Measurements from ENCODE around the gene LAMB2. TPM values are rescaled to one million over a fixed set of nuclear protein-coding genes. Genes with fewer than 3 reads are reported as not detected.
A peak's percentile ranks its signal among the peaks of the same experiment; 100 is the strongest.

Gene LAMB2
- total RNA-seq, 2 donors from 2014 or later = 432 to 667 TPM

DNA sequence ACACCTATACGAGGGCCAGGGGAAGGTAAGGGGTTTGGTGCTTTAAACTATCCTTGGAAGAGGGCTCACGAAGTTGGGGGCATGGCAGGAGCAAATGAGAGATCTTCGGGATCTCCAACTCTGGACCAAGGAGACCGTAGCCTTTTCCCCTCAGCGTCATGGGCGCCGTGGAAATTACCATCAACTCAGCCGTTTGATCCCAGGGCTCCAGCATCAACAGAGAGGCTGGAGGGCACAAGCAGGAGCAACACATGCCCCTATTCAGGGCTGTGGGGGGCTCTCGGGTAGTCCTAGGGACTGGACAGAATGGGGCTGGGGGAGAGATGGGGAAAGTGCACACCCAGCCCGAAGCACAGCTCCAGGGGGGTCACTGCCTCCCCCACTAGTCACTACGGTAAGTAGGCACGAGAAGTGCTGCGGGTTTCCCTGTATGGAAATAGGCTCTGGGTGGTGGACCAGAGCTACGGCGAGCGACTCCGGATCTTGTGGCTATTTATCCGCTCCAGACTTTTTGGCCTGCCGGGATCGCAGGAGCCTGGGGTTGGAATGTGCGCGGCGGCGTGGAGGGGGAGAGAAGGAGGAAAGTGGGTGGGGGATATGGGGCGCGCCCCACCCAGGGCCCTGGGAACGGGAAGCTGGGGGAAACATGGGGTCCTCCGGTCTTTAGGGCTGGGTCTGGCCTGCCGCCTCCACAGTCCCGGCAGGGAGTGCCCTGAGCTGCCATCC lies 539 bp upstream of the LAMB2 start:
- Histone ChIP-seq H3K36me3 (no peaks in the 10 kb centered on the region), H3K4me1 (replicated peaks) (peaks cover 5% of the 10 kb centered on the region), H3K27ac (peak overlapping the region; percentile 81), H3K4me3 (peak overlapping the region; percentile 43 to 63), H3K9me3 (no peaks in the 10 kb centered on the region), H3K27me3 (replicated peaks; ENCODE audit: insufficient read depth) (no peaks in the 10 kb centered on the region)
- intact Hi-C loops (cut with DNase I) = loop anchor here (5.0 to 10.0 kb wide), 2 partner anchors 41 to 1151 kb away; partner anchors contain the start of gene QRICH1
- TF ChIP-seq POLR2AphosphoS5 (IDR thresholded peaks at IDR 0.05) (peak; percentile 79), CTCF (IDR thresholded peaks at IDR 0.05) (peak in 1 of 4 experiments; percentile 2), POLR2A (IDR thresholded peaks at IDR 0.05) (peak; percentile 17)
- WGBS = 4% methylated on average over 30 of the region's 30 CpGs
- DNase-seq (ENCODE audit: low spot score) = peak; percentile 83

- intact Hi-C loops (cut with DNase I) = loop anchor here (5.0 to 10.0 kb wide), 2 partner anchors 40 to 1153 kb away; partner anchors contain the start of gene QRICH1
- Histone ChIP-seq H3K27ac (peak overlapping the region; percentile 81), H3K27me3 (replicated peaks; ENCODE audit: insufficient read depth) (no peaks in the 10 kb centered on the region), H3K4me1 (replicated peaks) (peaks cover 5% of the 10 kb centered on the region), H3K9me3 (no peaks in the 10 kb centered on the region), H3K36me3 (peaks cover 0 to 4% of the 10 kb centered on the region in 2 donors), H3K4me3 (peak overlapping the region; percentile 43 to 63)
- DNase-seq (ENCODE audit: low spot score) = no peak
- TF ChIP-seq POLR2AphosphoS5 (IDR thresholded peaks at IDR 0.05) (no peak), POLR2A (IDR thresholded peaks at IDR 0.05) (no peak), CTCF (IDR thresholded peaks at IDR 0.05) (no peak)
- 51% methylated on average over 9 of the region's 9 CpGs for WGBS
These were observed 795 bp downstream of the LAMB2 start for GRCh38 chr3:49132073-49132436.

GRCh38 chr3:49131576-49131975 lies 1.3 kb downstream of the LAMB2 start:
- peak overlapping the region; percentile 81 for H3K27ac ChIP-seq
- TF ChIP-seq POLR2AphosphoS5 (IDR thresholded peaks at IDR 0.05) (no peak), POLR2A (IDR thresholded peaks at IDR 0.05) (no peak), CTCF (IDR thresholded peaks at IDR 0.05) (no peak)
- H3K9me3 ChIP-seq = no peaks in the 10 kb centered on the region
- H3K4me3 ChIP-seq = peak overlapping the region in 1 of 2 donors; percentile 43
- no peak for DNase-seq (ENCODE audit: low spot score)
- H3K36me3 ChIP-seq = peaks cover 0 to 4% of the 10 kb centered on the region in 2 donors
- intact Hi-C loops (cut with DNase I) = loop anchor here (5.0 to 10.0 kb wide), 2 partner anchors 39 to 1153 kb away; partner anchors contain the start of gene QRICH1
- H3K27me3 ChIP-seq (replicated peaks; ENCODE audit: insufficient read depth) = no peaks in the 10 kb centered on the region
- H3K4me1 ChIP-seq (replicated peaks) = peaks cover 5% of the 10 kb centered on the region
- WGBS = 95% methylated on average over 6 of the region's 6 CpGs

DNA sequence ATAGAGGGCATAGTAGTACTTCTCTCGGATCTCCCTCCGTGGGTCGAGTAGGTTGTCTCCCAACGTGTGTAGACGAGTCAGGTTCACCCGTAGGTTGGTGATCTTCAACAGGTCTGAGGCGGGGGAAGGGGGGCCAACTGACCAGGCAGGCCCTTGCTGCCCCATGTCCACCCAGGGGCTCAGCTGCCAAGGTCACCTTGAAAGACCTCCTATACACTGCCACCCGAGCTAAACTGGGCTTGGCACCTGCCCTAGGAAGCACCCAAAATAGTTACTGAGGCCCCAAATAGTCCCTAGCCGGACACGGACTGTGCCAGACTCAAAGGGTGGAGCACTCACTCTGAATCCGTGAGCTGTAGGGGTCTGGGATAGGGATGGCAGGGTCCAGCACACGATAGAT lies 1.8 kb downstream of the LAMB2 start:
- Histone ChIP-seq H3K36me3 (peaks cover 0 to 5% of the 10 kb centered on the region in 2 donors), H3K4me1 (replicated peaks) (peaks cover 5% of the 10 kb centered on the region), H3K9me3 (no peaks in the 10 kb centered on the region), H3K27me3 (replicated peaks; ENCODE audit: insufficient read depth) (no peaks in the 10 kb centered on the region), H3K4me3 (no peak overlapping the region), H3K27ac (no peak overlapping the region)
- 71% methylated on average over 12 of the region's 12 CpGs for WGBS
- intact Hi-C loops (cut with DNase I) = loop anchor here (5.0 to 10.0 kb wide), 2 partner anchors 39 to 1154 kb away; partner anchors contain the start of gene QRICH1
- DNase-seq (ENCODE audit: low spot score) = no peak
- TF ChIP-seq CTCF (IDR thresholded peaks at IDR 0.05) (no peak), POLR2AphosphoS5 (IDR thresholded peaks at IDR 0.05) (no peak), POLR2A (IDR thresholded peaks at IDR 0.05) (no peak)
